K562 (cell line): ENCODE measurements around the gene TNF. TPM values are rescaled to one million over a fixed set of nuclear protein-coding genes. Genes with fewer than 3 reads are reported as not detected.

Experiments
- ATAC-seq: fragments of 200-7000 bp; cut with Tn5 transposase; 3 replicates; pipeline ENCODE4 v1.9.1; 2020; ENCODE audit warnings: moderate library complexity
- BruUV-seq: library from RNA; stranded (reverse); fragments of 400-500 nt; replicated peaks from 2 replicates; lab custom pipeline; 2021; lab: Mats Ljungman, UMichigan
- CTCF ChIA-PET: fragments of 300-600 bp; formaldehyde crosslinking; extraction: SDS; loops from one replicate; lab custom pipeline; 2021; ENCODE audit warnings: low intra/inter-chr PET ratio; lab: Yijun Ruan, JAX
- POLR2A ChIA-PET: fragments of 300-600, 350-650 bp; sonication (Branson Sonifier 250); formaldehyde crosslinking; extraction: SDS; loops from one replicate; lab custom pipeline; 2021; ENCODE audit warnings: antibody characterized with exemption, inconsistent platforms; lab: Yijun Ruan, JAX
- DNase-seq, 4 experiments: peaks; one replicate each; pipeline versions ENCODE4 v3.0.0 to v3.0.0-alpha.2; 2011 to 2018; ENCODE audit warnings: low spot score in 3 of 4, mixed read lengths in 3 of 4; ENCODE audit errors: extremely low read depth in 1 of 4
- FAIRE-seq: peaks from 2 replicates; lab custom pipeline; 2011; peaks lifted over from hg19 to GRCh38; lab: Jason Lieb, UNC
- H2AFZ ChIP-seq: 2 replicates; pipeline ENCODE4 v1.6.0; 2011; ENCODE audit warnings: low read depth, low read length, control low read depth, inconsistent platforms
- H3K27ac ChIP-seq: fragments of 200-600 bp; 3 replicates; pipeline ENCODE4 v1.8.0; 2011; ENCODE audit warnings: low read depth, mild to moderate bottlenecking, control low read depth, inconsistent platforms, low read length, moderate library complexity, mixed read lengths; ENCODE audit errors: extremely low read depth
- H3K27me3 ChIP-seq, 2 experiments: fragments of 300-600 bp in 1 of 2; 2 replicates in 1 of 2; 3 replicates in 1 of 2; pipeline versions ENCODE4 v1.6.0 to v1.8.0; 2011; ENCODE audit warnings: inconsistent platforms in 2 of 2, low read length in 2 of 2, mild to moderate bottlenecking in 1 of 2, mixed read lengths in 1 of 2, moderate library complexity in 1 of 2; ENCODE audit not compliant: control insufficient read depth in 2 of 2, insufficient read depth in 2 of 2
- H3K36me3 ChIP-seq: fragments of 300-600 bp; 3 replicates; pipeline ENCODE4 v1.8.0; 2011; ENCODE audit warnings: mild to moderate bottlenecking, low read length, inconsistent platforms; ENCODE audit not compliant: control insufficient read depth, insufficient read depth
- H3K4me1 ChIP-seq, 2 experiments: fragments of 200-600 bp in 1 of 2; replicated peaks in 1 of 2; 2 replicates in 1 of 2; 3 replicates in 1 of 2; pipeline versions ENCODE4 v1.5.1 to v1.8.0; 2011; ENCODE audit warnings: inconsistent platforms in 2 of 2, low read length in 2 of 2, mild to moderate bottlenecking in 1 of 2, mixed read lengths in 1 of 2, moderate library complexity in 1 of 2; ENCODE audit not compliant: control insufficient read depth in 2 of 2, insufficient read depth in 2 of 2
- H3K4me2 ChIP-seq: 2 replicates; pipeline ENCODE4 v1.6.1; 2011; ENCODE audit warnings: low read length, control low read depth, inconsistent platforms, mixed read lengths; ENCODE audit not compliant: insufficient read depth
- H3K4me3 ChIP-seq: fragments of 200-600 bp; sonication (generic), shearing (Covaris generic); 2 replicates; pipeline ENCODE4 v1.5.1; 2016; ENCODE audit warnings: control low read depth, inconsistent platforms
- H3K79me2 ChIP-seq: fragments of 200-600 bp; 3 replicates; pipeline ENCODE4 v1.8.0; 2011; ENCODE audit warnings: low read length, inconsistent platforms; ENCODE audit not compliant: control insufficient read depth, insufficient read depth
- H3K9ac ChIP-seq, 2 experiments: 2 replicates each; pipeline versions ENCODE4 v1.6.0 to v1.6.1; 2011; ENCODE audit warnings: low read depth in 2 of 2, low read length in 2 of 2, control low read depth in 1 of 2, inconsistent platforms in 1 of 2, mild to moderate bottlenecking in 1 of 2, mixed read lengths in 1 of 2; ENCODE audit not compliant: insufficient read depth in 1 of 2
- H3K9me1 ChIP-seq: one replicate; pipeline ENCODE4 v1.6.0; 2011; ENCODE audit warnings: inconsistent platforms, mild to moderate bottlenecking, low read length, moderate library complexity; ENCODE audit not compliant: control insufficient read depth, insufficient read depth
- H3K9me3 ChIP-seq: replicated peaks from 2 replicates; pipeline ENCODE4 v1.5.1; 2011; ENCODE audit warnings: low read depth, low read length, inconsistent platforms; ENCODE audit not compliant: control insufficient read depth, insufficient read depth
- H4K20me1 ChIP-seq: replicated peaks from 2 replicates; pipeline ENCODE4 v1.6.1; 2011; ENCODE audit warnings: low read length, inconsistent platforms, mixed read lengths; ENCODE audit not compliant: control insufficient read depth, insufficient read depth
- ARID2 ChIP-seq: fragments of 450-650 bp; IDR thresholded peaks from 2 replicates; pipeline ENCODE4 v1.6.1; 2017; ENCODE audit warnings: antibody characterized with exemption, mild to moderate bottlenecking
- EGR1 ChIP-seq: fragments of 450-650 bp; conservative IDR thresholded peaks from 2 replicates; pipeline ENCODE4 v1.6.1; 2017; ENCODE audit warnings: mild to moderate bottlenecking
- HNRNPLL ChIP-seq: fragments of 200-400 bp; formaldehyde crosslinking; IDR thresholded peaks from 2 replicates; pipeline ENCODE4 v1.6.1; 2017; ENCODE audit warnings: low read length, low read depth, mild to moderate bottlenecking; ENCODE audit not compliant: poor library complexity, severe bottlenecking
- KLF16 ChIP-seq: IDR thresholded peaks from 2 replicates; pipeline ENCODE4 v1.6.1; 2016; ENCODE audit warnings: antibody characterized with exemption
- MAZ ChIP-seq, 2 experiments: fragments of 450-650 bp in 1 of 2; sonication (generic) in 1 of 2; formaldehyde crosslinking; IDR thresholded peaks in 1 of 2; conservative IDR thresholded peaks in 1 of 2; 2 replicates each; pipeline versions ENCODE4 v1.4.0 to v1.5.0; 2020; ENCODE audit warnings: mild to moderate bottlenecking in 1 of 2, missing genetic modification reagents in 1 of 2
- NCOA2 ChIP-seq, 2 experiments: fragments of 450-650 bp; IDR thresholded peaks; 2 replicates each; pipeline ENCODE4 v1.6.1; 2018; ENCODE audit warnings: mild to moderate bottlenecking in 2 of 2, moderate library complexity in 1 of 2; ENCODE audit not compliant: partially characterized antibody in 2 of 2
- SMC3 ChIP-seq: conservative IDR thresholded peaks from 2 replicates; pipeline ENCODE4 v1.6.1; 2011; ENCODE audit warnings: low read depth, low read length, improper control_type of control experiment; ENCODE audit not compliant: insufficient read depth
- SREBF1 ChIP-seq: fragments of 150-350 bp; IDR thresholded peaks from 2 replicates; pipeline ENCODE4 v1.6.1; 2014; ENCODE audit warnings: antibody characterized with exemption, low read depth, low read length, borderline replicate concordance
- TARDBP ChIP-seq: fragments of 450-650 bp; IDR thresholded peaks from 2 replicates; pipeline ENCODE4 v1.6.1; 2016
- ZNF143 ChIP-seq: sonication (generic); formaldehyde crosslinking; IDR thresholded peaks from 2 replicates; pipeline ENCODE4 v1.9.0; 2022; ENCODE audit warnings: mild to moderate bottlenecking, missing genetic modification reagents
- ZNF174 ChIP-seq: fragments of 250-450 bp; sonication (Bioruptor Pico); IDR thresholded peaks from 2 replicates; pipeline ENCODE4 v1.4.0; 2020; ENCODE audit warnings: mild to moderate bottlenecking
- ZNF263 ChIP-seq: sonication (generic); formaldehyde crosslinking; IDR thresholded peaks from 2 replicates; pipeline ENCODE4 v1.8.0; 2022; ENCODE audit warnings: mild to moderate bottlenecking, missing genetic modification reagents, borderline replicate concordance
- ZNF431 ChIP-seq: sonication (generic); formaldehyde crosslinking; IDR thresholded peaks from 2 replicates; pipeline ENCODE4 v1.8.0; 2022; ENCODE audit warnings: mild to moderate bottlenecking, missing genetic modification reagents
- ZNF740 ChIP-seq, 3 experiments: fragments of 200-800 bp in 1 of 3; sonication (Bioruptor generic) in 1 of 3; sonication (generic) in 1 of 3; formaldehyde crosslinking in 1 of 3; IDR thresholded peaks; 2 replicates each; pipeline versions ENCODE4 v1.6.1 to v1.8.0; 2016 to 2022; ENCODE audit warnings: mild to moderate bottlenecking in 2 of 3, missing compliant biosample characterization in 2 of 3, missing genetic modification characterization in 2 of 3, missing genetic modification reagents in 1 of 3
- ZNF77 ChIP-seq: fragments of 250-450 bp; sonication (Bioruptor Pico); IDR thresholded peaks from 2 replicates; pipeline ENCODE4 v1.5.0; 2020
- ZNF79 ChIP-seq: fragments of 250-450 bp; sonication (Bioruptor Pico); IDR thresholded peaks from 2 replicates; pipeline ENCODE4 v1.4.0; 2020; ENCODE audit warnings: low read depth, mild to moderate bottlenecking, moderate library complexity
- WGBS: fragments of 100-300 bp; shearing (Covaris generic); methylation state at CpG from one replicate; pipeline ENCODE4 v1.1.6; 2016; ENCODE audit warnings: low coverage, mixed read lengths; ENCODE audit not compliant: insufficient coverage; ENCODE audit errors: missing lambda C conversion rate; 5-methylcytosine and 5-hydroxymethylcytosine counted together
- in situ Hi-C: fragments of 300-500 bp; cut with MboI; formaldehyde crosslinking; loops from 4 replicates; pipeline ENCODE4 v1.15.0; 2018; ENCODE audit warnings: inconsistent platforms, mixed read lengths
- intact Hi-C: fragments of 100-400 bp; cut with micrococcal nuclease; formaldehyde crosslinking; loops from 2 replicates; pipeline ENCODE4 v1.14.2; 2022
- polyA plus RNA-seq, 8 experiments: library from polyadenylated mRNA; depleted of rRNA in 4 of 8; stranded (reverse) in 5 of 8; unstranded in 3 of 8; fragments of >200 nt; fragmentation: Nextera tagmentation in 2 of 8; fragmentation: Illumina TruSeq in 1 of 8; extraction: Ambion mirVana in 2 of 8; extraction: Trizol in 1 of 8; gene quantifications; 2 replicates each; pipeline versions ENCODE4 v1.2.1 to v1.2.3, GENCODE V29; 2011 to 2014; ENCODE audit warnings: inconsistent platforms in 1 of 8, missing spikeins in 1 of 8
- total RNA-seq, 7 experiments: library from RNA; depleted of rRNA in 6 of 7; stranded (reverse); fragments of >200 nt in 6 of 7; fragmentation: Illumina TruSeq in 2 of 7; extraction: Trizol in 2 of 7; gene quantifications; 2 replicates each; pipeline versions ENCODE4 v1.2.1 to v1.2.3, GENCODE V29; 2011 to 2021; ENCODE audit warnings: low replicate concordance in 1 of 7
- TF ChIP-seq, protein P1 (sequence below): sonication (generic); IDR thresholded peaks from 2 replicates; pipeline ENCODE4 v1.6.1; 2016
- TF ChIP-seq, protein P2 (sequence below): sonication (generic); formaldehyde crosslinking; IDR thresholded peaks from 2 replicates; pipeline ENCODE4 v1.5.0; 2020; ENCODE audit warnings: missing genetic modification reagents

Gene TNF
- total and polyA plus RNA-seq, 9 of the 15 experiments (the other 6 are each of a cell fraction or from before 2014, with no cell fraction given), result 0.08 to 0.40 TPM; not detected in 7

DNA sequence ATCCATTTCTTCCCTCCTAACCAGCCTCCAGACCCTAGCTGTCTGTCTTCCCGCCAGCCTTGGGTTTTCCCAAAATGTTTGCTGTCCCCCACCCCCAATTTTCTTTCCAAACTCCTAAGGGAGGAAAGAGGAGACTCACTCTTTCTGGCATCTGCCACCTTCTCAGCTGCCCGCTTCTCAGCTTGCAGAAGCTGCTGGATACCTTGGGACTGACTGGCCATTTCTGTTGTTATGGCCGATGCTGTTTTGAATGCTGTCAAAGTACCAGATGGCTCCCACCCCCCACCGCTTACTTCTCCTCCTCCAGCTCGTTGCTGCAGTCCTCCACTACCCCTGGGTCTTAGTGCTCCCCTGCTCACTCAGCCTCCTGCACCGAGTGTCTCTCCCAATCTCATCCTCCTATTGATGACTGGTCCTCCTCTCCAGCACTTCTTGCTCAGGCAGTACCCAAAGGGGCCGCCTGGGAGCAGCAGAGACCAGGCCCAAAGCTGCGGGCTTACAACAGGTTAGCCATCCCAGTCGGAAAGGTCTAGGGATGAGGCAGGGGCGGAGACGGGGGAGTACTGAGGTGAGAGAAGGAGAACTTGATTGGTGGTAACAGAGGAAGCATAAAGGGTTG is 28.9 kb upstream of the TNF start, which contains the start of gene ATP6V1G2:
TSS of gene ATP6V1G2 (minus strand) at position 270 of the 619 bp plus-strand sequence. CDS start at position 221, 49 bp downstream.
- Histone ChIP-seq H3K9ac (peak within 1 kb of the TSS; percentile 84 to 91; a peak in 3 of 4 replicates), H4K20me1 (no peaks in the 10 kb centered on the region; the same call in 1 of the 2 replicates), H3K27ac (peak within 1 kb of the TSS; percentile 81), H3K36me3 (peaks cover 32% of the 10 kb centered on the region), H3K9me1 (no peaks in the 10 kb centered on the region), H3K9me3 (no peaks in the 10 kb centered on the region), H3K79me2 (peaks cover 44% of the 10 kb centered on the region), H2AFZ (peak within 1 kb of the TSS; percentile 98), H3K27me3 (no peaks in the 10 kb centered on the region), H3K4me3 (peak within 1 kb of the TSS; percentile 52), H3K4me1 (peaks cover 10 to 14% of the 10 kb centered on the region in 2 experiments; a peak in 4 of 5 replicates), H3K4me2 (peak within 1 kb of the TSS; percentile 96)
- WGBS, result 13% methylated on average over 11 of the region's 11 CpGs
- intact Hi-C loops, result loop anchor here (1.0 to 10.0 kb wide), 6 partner anchors 34 to 280 kb away; partner anchors contain the start of genes GPANK1, HSPA1B, LY6G5C and VWA7
- in situ Hi-C loops, result loop anchor here (5.0 to 25.0 kb wide), 3 partner anchors 51 to 1416 kb away; partner anchors contain the start of genes BRD2, C6orf47, GPANK1 and HLA-DMA
- BruUV-seq, result no TSS peak
- ChIA-PET CTCF (interaction anchor here (0.5 to 2.3 kb wide), 8 partner anchors 51 to 406 kb away, joined by 3 to 78 read pairs (median 3); partner anchors contain the start of genes VARS1 and VWA7), POLR2A (interaction anchor here (0.6 to 5.7 kb wide), 9 partner anchors 12 to 411 kb away, joined by 3 to 38 read pairs (median 5); partner anchors contain the start of gene BAG6)
- DNase-seq (peak; percentile 82 to 96 (median 84)), FAIRE-seq (peak; percentile 90), ATAC-seq (peak; percentile 75)
- TF ChIP-seq SREBF1 (peak; percentile 52; the same call in 1 of the 2 replicates), NCOA2 (IDR thresholded peaks at IDR 0.05; ENCODE audit: partially characterized antibody in 2 of 2) (no peak), TARDBP (peak; percentile 92), ZNF431 (CRISPR knock-in tag) (0 out of 2 replicates have a peak, but pooled peaks have one; percentile 12), ZNF263 (peak; percentile 96), ZNF79 (CRISPR knock-in tag) (no peak), MAZ (CRISPR knock-in tag; conservative IDR thresholded peaks at IDR 0.05 in 1 of 2, IDR thresholded peaks at IDR 0.05 in 1 of 2) (peak; percentile 28 to 79; a peak in 3 of 4 replicates), ZNF77 (no peak), ZNF143 (CRISPR knock-in tag) (peak; percentile 34; the same call in 1 of the 2 replicates), EGR1 (peak; percentile 83), SMC3 (peak; percentile 97), ZNF740 (CRISPR knock-in tag; IDR thresholded peaks at IDR 0.05) (peak; percentile 37; the same call in 1 of the 2 replicates), ZNF740 (tag; IDR thresholded peaks at IDR 0.05) (no peak), ZNF174 (CRISPR knock-in tag) (no peak), KLF16 (0 out of 2 replicates have a peak, but pooled peaks have one; percentile 57), HNRNPLL (peak; percentile 24), ARID2 (peak; percentile 84)
- TF ChIP-seq, protein P1, sequence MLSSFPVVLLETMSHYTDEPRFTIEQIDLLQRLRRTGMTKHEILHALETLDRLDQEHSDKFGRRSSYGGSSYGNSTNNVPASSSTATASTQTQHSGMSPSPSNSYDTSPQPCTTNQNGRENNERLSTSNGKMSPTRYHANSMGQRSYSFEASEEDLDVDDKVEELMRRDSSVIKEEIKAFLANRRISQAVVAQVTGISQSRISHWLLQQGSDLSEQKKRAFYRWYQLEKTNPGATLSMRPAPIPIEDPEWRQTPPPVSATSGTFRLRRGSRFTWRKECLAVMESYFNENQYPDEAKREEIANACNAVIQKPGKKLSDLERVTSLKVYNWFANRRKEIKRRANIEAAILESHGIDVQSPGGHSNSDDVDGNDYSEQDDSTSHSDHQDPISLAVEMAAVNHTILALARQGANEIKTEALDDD, result peak; percentile 79; the same call in 1 of the 2 replicates
- TF ChIP-seq, protein P2, sequence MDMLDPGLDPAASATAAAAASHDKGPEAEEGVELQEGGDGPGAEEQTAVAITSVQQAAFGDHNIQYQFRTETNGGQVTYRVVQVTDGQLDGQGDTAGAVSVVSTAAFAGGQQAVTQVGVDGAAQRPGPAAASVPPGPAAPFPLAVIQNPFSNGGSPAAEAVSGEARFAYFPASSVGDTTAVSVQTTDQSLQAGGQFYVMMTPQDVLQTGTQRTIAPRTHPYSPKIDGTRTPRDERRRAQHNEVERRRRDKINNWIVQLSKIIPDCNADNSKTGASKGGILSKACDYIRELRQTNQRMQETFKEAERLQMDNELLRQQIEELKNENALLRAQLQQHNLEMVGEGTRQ, result no peak
